ENCODE results near the gene KCNQ2.

DNA sequence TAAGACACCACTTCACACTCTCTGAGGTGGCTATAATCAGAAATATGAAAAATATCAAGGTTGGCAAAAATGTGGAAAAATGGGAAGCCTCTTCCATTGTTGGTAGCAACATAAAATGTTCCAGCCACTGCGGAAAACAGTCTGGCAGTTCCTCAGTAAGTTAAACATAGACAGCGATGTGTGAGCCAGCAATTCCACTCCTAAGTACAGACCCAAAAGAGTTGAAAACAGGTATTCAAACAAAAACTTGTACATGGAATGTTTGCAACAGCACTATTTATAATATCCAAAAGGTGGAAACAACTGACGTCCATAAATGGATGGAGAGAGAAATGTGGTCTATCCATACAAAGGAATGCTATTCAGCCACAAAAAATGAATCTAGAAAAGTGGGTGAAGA, 40.8 kb upstream of the KCNQ2 start:
- no peak for TF ChIP-seq POLR2AphosphoS5 (IDR thresholded peaks at IDR 0.05; ENCODE audit: low read depth)
- TF ChIP-seq, protein P1, sequence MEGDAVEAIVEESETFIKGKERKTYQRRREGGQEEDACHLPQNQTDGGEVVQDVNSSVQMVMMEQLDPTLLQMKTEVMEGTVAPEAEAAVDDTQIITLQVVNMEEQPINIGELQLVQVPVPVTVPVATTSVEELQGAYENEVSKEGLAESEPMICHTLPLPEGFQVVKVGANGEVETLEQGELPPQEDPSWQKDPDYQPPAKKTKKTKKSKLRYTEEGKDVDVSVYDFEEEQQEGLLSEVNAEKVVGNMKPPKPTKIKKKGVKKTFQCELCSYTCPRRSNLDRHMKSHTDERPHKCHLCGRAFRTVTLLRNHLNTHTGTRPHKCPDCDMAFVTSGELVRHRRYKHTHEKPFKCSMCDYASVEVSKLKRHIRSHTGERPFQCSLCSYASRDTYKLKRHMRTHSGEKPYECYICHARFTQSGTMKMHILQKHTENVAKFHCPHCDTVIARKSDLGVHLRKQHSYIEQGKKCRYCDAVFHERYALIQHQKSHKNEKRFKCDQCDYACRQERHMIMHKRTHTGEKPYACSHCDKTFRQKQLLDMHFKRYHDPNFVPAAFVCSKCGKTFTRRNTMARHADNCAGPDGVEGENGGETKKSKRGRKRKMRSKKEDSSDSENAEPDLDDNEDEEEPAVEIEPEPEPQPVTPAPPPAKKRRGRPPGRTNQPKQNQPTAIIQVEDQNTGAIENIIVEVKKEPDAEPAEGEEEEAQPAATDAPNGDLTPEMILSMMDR (IDR thresholded peaks at IDR 0.05; ENCODE audit: insufficient read depth, low read length), result no peak
- TF ChIP-seq SPI1 (IDR thresholded peaks at IDR 0.05; ENCODE audit: borderline replicate concordance, low read depth), result no peak

Data from HL-60 (cell line).